Measurements from ENCODE around the gene ANO10.

DNA sequence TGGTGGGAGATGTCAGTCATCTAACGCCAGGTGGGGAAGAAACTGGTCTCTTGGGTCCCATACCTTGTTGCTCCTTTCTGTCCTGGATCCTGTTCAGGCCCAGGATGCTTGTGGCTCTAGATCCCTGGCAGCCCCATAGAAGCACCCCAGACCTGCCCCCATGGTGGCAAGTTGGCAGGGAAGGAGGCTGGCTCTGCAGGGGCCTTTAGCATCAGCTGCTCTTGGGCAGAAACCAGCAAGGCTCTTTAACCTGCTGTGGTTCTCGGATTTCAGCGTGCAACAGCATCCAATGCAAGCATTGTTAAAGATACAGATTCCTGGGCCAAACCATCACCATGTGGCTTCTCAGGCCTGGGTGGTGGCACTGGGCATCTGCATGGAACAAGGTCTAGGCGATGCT, 259.6 kb downstream of the ANO10 start:
- TF ChIP-seq, protein P1, sequence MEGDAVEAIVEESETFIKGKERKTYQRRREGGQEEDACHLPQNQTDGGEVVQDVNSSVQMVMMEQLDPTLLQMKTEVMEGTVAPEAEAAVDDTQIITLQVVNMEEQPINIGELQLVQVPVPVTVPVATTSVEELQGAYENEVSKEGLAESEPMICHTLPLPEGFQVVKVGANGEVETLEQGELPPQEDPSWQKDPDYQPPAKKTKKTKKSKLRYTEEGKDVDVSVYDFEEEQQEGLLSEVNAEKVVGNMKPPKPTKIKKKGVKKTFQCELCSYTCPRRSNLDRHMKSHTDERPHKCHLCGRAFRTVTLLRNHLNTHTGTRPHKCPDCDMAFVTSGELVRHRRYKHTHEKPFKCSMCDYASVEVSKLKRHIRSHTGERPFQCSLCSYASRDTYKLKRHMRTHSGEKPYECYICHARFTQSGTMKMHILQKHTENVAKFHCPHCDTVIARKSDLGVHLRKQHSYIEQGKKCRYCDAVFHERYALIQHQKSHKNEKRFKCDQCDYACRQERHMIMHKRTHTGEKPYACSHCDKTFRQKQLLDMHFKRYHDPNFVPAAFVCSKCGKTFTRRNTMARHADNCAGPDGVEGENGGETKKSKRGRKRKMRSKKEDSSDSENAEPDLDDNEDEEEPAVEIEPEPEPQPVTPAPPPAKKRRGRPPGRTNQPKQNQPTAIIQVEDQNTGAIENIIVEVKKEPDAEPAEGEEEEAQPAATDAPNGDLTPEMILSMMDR (IDR thresholded peaks at IDR 0.05; ENCODE audit: extremely low read depth in 1 of 2, insufficient read depth in 1 of 2, low read depth in 1 of 2, low read length in 2 of 2): no peak
- no peak for TF ChIP-seq POLR2A (IDR thresholded peaks at IDR 0.05; ENCODE audit: low read depth, low read length)
- no peak for TF ChIP-seq POLR2AphosphoS5 (IDR thresholded peaks at IDR 0.05; ENCODE audit: insufficient read depth, low read depth, low read length)
- no peak for TF ChIP-seq EZH2 (IDR thresholded peaks at IDR 0.05; ENCODE audit: borderline replicate concordance, low read depth, low read length, severe bottlenecking)
- TF ChIP-seq MYC (IDR thresholded peaks at IDR 0.05; ENCODE audit: low read depth, low read length): no peak
